NCI-H2171 treated with DMSO at 0.1 percent for 48 hours (cell line): Measurements from ENCODE around the gene KIAA2012.
A peak's percentile ranks its signal among the peaks of the same experiment; 100 is the strongest.

ENCODE experiments used
- DNase-seq: peaks from one replicate; lab custom pipeline; 2025; lab: John Stamatoyannopoulos, UW

The KIAA2012 gene

GRCh38 chr2:202152104-202152715 is 79.2 kb downstream of the KIAA2012 start:
- no peak for DNase-seq

GRCh38 chr2:202154613-202155012 is 81.6 kb downstream of the KIAA2012 start:
- no peak for DNase-seq

- no peak for DNase-seq
Observed at GRCh38 chr2:202157211-202157990, 84.3 kb downstream of the KIAA2012 start.

GRCh38 chr2:202158796-202159195 is 85.7 kb downstream of the KIAA2012 start:
- no peak for DNase-seq

- DNase-seq = peak; percentile 87
Observed at GRCh38 chr2:202161151-202161835, 88.2 kb downstream of the KIAA2012 start.

- DNase-seq = no peak
Observed at GRCh38 chr2:202164411-202164810, 91.4 kb downstream of the KIAA2012 start.

GRCh38 chr2:202165208-202165607 is 92.2 kb downstream of the KIAA2012 start:
- no peak for DNase-seq

GRCh38 chr2:202165945-202166344 is 92.9 kb downstream of the KIAA2012 start:
- DNase-seq = no peak

- DNase-seq = no peak
Observed at GRCh38 chr2:202169131-202169530, 96.1 kb downstream of the KIAA2012 start.

- no peak for DNase-seq
Observed at GRCh38 chr2:202169832-202170424, 96.9 kb downstream of the KIAA2012 start.

- DNase-seq = no peak
Observed at GRCh38 chr2:202171241-202171825, 98.3 kb downstream of the KIAA2012 start.

- no peak for DNase-seq
Observed at GRCh38 chr2:202172439-202173211, 99.6 kb downstream of the KIAA2012 start.

GRCh38 chr2:202178346-202178958 is 105.4 kb downstream of the KIAA2012 start:
- peak; percentile 76 for DNase-seq

GRCh38 chr2:202184557-202184956 is 111.5 kb downstream of the KIAA2012 start:
- peak; percentile 50 for DNase-seq

- DNase-seq = peak; percentile 98
Observed at GRCh38 chr2:202185156-202185555, 112.1 kb downstream of the KIAA2012 start.

GRCh38 chr2:202186641-202187202 is 113.7 kb downstream of the KIAA2012 start:
- no peak for DNase-seq

GRCh38 chr2:202187570-202187969 is 114.5 kb downstream of the KIAA2012 start:
- DNase-seq = no peak

GRCh38 chr2:202193305-202193704 is 120.2 kb downstream of the KIAA2012 start:
- DNase-seq = no peak

GRCh38 chr2:202193881-202194353 is 120.9 kb downstream of the KIAA2012 start:
- DNase-seq = no peak

- no peak for DNase-seq
Observed at GRCh38 chr2:202194418-202194817, 121.4 kb downstream of the KIAA2012 start.
